ENCODE measurements around the gene RHOBTB1. TPM values are rescaled to one million over a fixed set of nuclear protein-coding genes. Genes with fewer than 3 reads are reported as not detected.

RHOBTB1 gene
- total and polyA plus RNA-seq, 2 donors from 2014 or later, result 14.6 to 34.5 TPM

GRCh38 chr10:60825520-60825919, 118.5 kb downstream of the RHOBTB1 start:
- Histone ChIP-seq H3K9ac (ENCODE audit: low read length in 3 of 3) (no peak overlapping the region), H3K27ac (ENCODE audit: low read depth in 2 of 2, low read length in 2 of 2) (no peak overlapping the region), H3K4me1 (ENCODE audit: control insufficient read depth in 2 of 3, insufficient read depth in 2 of 3, low read depth in 1 of 3, low read length in 3 of 3) (peaks cover under 1 to 3% (median 1%) of the 10 kb centered on the region in 3 donors), H3K4me3 (ENCODE audit: low read length in 3 of 3) (no peak overlapping the region), H3K36me3 (ENCODE audit: control insufficient read depth in 2 of 3, insufficient read depth in 3 of 3, low read length in 3 of 3) (no peaks in the 10 kb centered on the region), H3K9me3 (ENCODE audit: control insufficient read depth in 2 of 3, insufficient read depth in 1 of 3, low read length in 3 of 3) (no peaks in the 10 kb centered on the region), H3K27me3 (ENCODE audit: control insufficient read depth, insufficient read depth, low read length) (no peaks in the 10 kb centered on the region)
- TF ChIP-seq CTCF (IDR thresholded peaks at IDR 0.05; ENCODE audit: borderline replicate concordance, extremely low read depth, insufficient read depth), result no peak
- no peak for DNase-seq
- intact Hi-C loops (cut with DNase I), result loop anchor here (10.0 kb wide), 2 partner anchors 139 to 459 kb away; no protein-coding TSS in a partner anchor
- FAIRE-seq, result no peak

- Histone ChIP-seq H3K27ac (ENCODE audit: low read depth in 2 of 2, low read length in 2 of 2) (peak overlapping the region in 1 of 2 donors; percentile 1), H3K9me3 (ENCODE audit: control insufficient read depth in 2 of 3, insufficient read depth in 1 of 3, low read length in 3 of 3) (no peaks in the 10 kb centered on the region), H3K27me3 (ENCODE audit: control insufficient read depth, insufficient read depth, low read length) (no peaks in the 10 kb centered on the region), H3K36me3 (ENCODE audit: control insufficient read depth in 2 of 3, insufficient read depth in 3 of 3, low read length in 3 of 3) (no peaks in the 10 kb centered on the region), H3K4me1 (ENCODE audit: control insufficient read depth in 2 of 3, insufficient read depth in 2 of 3, low read depth in 1 of 3, low read length in 3 of 3) (peaks cover 2 to 11% (median 8%) of the 10 kb centered on the region in 3 donors), H3K4me3 (ENCODE audit: low read length in 3 of 3) (no peak overlapping the region), H3K9ac (ENCODE audit: low read length in 3 of 3) (no peak overlapping the region)
- DNase-seq (no peak), FAIRE-seq (no peak)
- intact Hi-C loops (cut with DNase I), result loop anchor here (10.0 kb wide), 2 partner anchors 141 to 461 kb away; no protein-coding TSS in a partner anchor
- no peak for TF ChIP-seq CTCF (IDR thresholded peaks at IDR 0.05; ENCODE audit: borderline replicate concordance, extremely low read depth, insufficient read depth)
Measured at GRCh38 chr10:60823324-60823723, 120.7 kb downstream of the RHOBTB1 start.

GRCh38 chr10:60822809-60823208, 121.2 kb downstream of the RHOBTB1 start:
- no peak for FAIRE-seq
- no peaks in the 10 kb centered on the region for H3K36me3 ChIP-seq (ENCODE audit: control insufficient read depth in 2 of 3, insufficient read depth in 3 of 3, low read length in 3 of 3)
- H3K27ac ChIP-seq (ENCODE audit: low read depth in 2 of 2, low read length in 2 of 2), result peak overlapping the region in 1 of 2 donors; percentile 1
- no peaks in the 10 kb centered on the region for H3K27me3 ChIP-seq (ENCODE audit: control insufficient read depth, insufficient read depth, low read length)
- peak in 1 of 5 donors; percentile 41 for DNase-seq
- intact Hi-C loops (cut with DNase I), result loop anchor here (10.0 kb wide), 2 partner anchors 142 to 462 kb away; no protein-coding TSS in a partner anchor
- H3K4me3 ChIP-seq (ENCODE audit: low read length in 3 of 3), result no peak overlapping the region
- TF ChIP-seq CTCF (IDR thresholded peaks at IDR 0.05; ENCODE audit: borderline replicate concordance, extremely low read depth, insufficient read depth), result no peak
- no peak overlapping the region for H3K9ac ChIP-seq (ENCODE audit: low read length in 3 of 3)
- no peaks in the 10 kb centered on the region for H3K9me3 ChIP-seq (ENCODE audit: control insufficient read depth in 2 of 3, insufficient read depth in 1 of 3, low read length in 3 of 3)
- H3K4me1 ChIP-seq (ENCODE audit: control insufficient read depth in 2 of 3, insufficient read depth in 2 of 3, low read depth in 1 of 3, low read length in 3 of 3), result peaks cover 2 to 11% (median 8%) of the 10 kb centered on the region in 3 donors

GRCh38 chr10:60821656-60822055, 122.3 kb downstream of the RHOBTB1 start:
- Histone ChIP-seq H3K9me3 (ENCODE audit: control insufficient read depth in 2 of 3, insufficient read depth in 1 of 3, low read length in 3 of 3) (no peaks in the 10 kb centered on the region), H3K27me3 (ENCODE audit: control insufficient read depth, insufficient read depth, low read length) (no peaks in the 10 kb centered on the region), H3K9ac (ENCODE audit: low read length in 3 of 3) (no peak overlapping the region), H3K4me1 (ENCODE audit: control insufficient read depth in 2 of 3, insufficient read depth in 2 of 3, low read depth in 1 of 3, low read length in 3 of 3) (peaks cover 2 to 11% (median 5%) of the 10 kb centered on the region in 3 donors), H3K27ac (ENCODE audit: low read depth in 2 of 2, low read length in 2 of 2) (no peak overlapping the region), H3K4me3 (ENCODE audit: low read length in 3 of 3) (no peak overlapping the region), H3K36me3 (ENCODE audit: control insufficient read depth in 2 of 3, insufficient read depth in 3 of 3, low read length in 3 of 3) (no peaks in the 10 kb centered on the region)
- TF ChIP-seq CTCF (IDR thresholded peaks at IDR 0.05; ENCODE audit: borderline replicate concordance, extremely low read depth, insufficient read depth), result no peak
- DNase-seq, result no peak
- intact Hi-C loops (cut with DNase I), result loop anchor here (10.0 kb wide), 2 partner anchors 143 to 463 kb away; no protein-coding TSS in a partner anchor
- FAIRE-seq, result no peak

All from kidney (tissue), 14 donors.